Activated naive CD4-positive, alpha-beta T cell treated with anti-CD3 and anti-CD28 coated beads, Interleukin-2, amount 50 U/mL, for 16 hours (primary cell): Measurements from ENCODE around the gene MARCKS.

Experiments
- DNase-seq: peaks from one replicate; pipeline ENCODE4 v3.0.0-alpha.2; 2020

The MARCKS gene, protein sequence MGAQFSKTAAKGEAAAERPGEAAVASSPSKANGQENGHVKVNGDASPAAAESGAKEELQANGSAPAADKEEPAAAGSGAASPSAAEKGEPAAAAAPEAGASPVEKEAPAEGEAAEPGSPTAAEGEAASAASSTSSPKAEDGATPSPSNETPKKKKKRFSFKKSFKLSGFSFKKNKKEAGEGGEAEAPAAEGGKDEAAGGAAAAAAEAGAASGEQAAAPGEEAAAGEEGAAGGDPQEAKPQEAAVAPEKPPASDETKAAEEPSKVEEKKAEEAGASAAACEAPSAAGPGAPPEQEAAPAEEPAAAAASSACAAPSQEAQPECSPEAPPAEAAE

GRCh38 chr6:113856625-113857555, at the start of gene MARCKS:
MARCKS (plus strand) TSS chr6:113857345; CDS start chr6:113857746, 401 bp downstream.
- DNase-seq = peak; percentile 45

- no peak for DNase-seq
Observed at GRCh38 chr6:113809826-113810225, 47.3 kb upstream of the MARCKS start.

DNA sequence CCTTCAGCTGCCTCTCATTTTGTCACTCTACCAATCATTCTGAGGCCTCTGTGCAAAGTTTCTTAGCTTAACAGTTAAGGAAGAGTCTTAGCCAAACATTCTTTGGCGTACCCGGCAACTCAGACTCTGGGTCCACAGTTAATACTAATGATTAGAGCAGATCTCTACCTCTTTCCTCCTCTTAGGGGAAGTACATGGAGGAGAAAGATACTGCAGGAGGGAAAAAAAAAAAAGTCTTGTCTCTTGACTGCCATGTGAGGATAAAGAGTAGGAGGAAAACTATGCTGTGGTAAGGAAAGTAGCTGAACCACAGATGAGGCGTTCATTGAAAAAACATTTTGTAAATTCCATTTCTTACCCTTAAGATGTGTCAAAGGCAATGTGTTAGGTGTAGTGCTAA, 44.0 kb upstream of the MARCKS start:
- no peak for DNase-seq

- no peak for DNase-seq
Observed at GRCh38 chr6:113818578-113818977, 38.6 kb upstream of the MARCKS start.

- DNase-seq = no peak
Observed at GRCh38 chr6:113819169-113819830, 37.8 kb upstream of the MARCKS start.

DNA sequence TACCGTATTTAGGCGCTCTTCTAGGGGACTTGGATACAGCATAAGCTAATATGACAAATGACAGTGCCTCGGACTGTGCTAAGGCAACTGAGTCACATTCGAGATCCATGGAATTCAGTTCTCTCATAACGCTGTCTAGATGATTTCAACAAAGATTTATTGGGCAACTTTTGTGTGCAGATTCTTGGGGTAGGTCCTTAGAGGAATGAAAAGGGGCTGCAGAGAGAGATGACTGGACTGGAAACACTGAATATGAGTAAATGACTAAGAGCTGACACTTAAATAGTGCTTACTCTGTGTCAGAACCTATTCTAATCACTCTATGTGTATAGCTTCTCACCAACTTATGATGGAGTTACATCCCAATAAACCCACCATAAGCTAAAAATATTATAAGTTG, 36.4 kb upstream of the MARCKS start:
- no peak for DNase-seq

DNA sequence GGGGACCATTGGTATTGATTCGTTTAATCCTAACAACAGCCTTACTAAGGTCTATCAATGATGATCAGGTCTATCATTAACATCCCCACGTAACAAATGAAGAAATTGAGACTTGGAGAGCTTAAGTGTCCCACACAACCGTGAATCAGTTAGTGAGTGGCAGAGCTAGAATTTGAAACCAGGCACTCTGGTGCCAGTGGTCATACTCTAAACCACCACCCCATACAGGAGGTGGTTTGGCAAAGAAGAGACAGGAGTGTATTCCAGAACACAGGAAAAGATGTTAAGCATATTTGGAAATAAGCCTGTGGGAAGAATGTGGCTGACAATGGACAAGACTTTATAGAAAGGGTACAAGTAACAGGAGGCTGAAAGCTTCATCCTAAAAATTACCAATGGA, 35.7 kb upstream of the MARCKS start:
- no peak for DNase-seq

DNA sequence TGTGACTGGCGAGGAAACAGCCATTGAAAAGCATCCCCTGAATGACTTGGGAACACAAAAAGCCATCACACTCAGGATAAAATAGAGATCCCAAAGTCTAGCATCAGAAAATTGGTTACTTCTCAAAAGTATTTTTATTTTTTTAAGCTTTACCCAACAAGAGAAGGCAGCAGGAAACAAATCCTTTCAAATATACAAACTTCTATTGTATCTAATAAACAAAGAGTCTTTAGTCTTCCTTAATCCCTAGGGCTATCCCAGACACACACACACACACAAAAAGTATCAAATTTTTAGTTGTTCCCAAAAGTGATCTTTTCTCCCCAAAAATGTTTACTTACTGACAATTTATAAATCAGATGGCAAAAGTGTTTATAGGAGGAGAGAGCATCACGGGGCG, 33.2 kb upstream of the MARCKS start:
- no peak for DNase-seq

DNA sequence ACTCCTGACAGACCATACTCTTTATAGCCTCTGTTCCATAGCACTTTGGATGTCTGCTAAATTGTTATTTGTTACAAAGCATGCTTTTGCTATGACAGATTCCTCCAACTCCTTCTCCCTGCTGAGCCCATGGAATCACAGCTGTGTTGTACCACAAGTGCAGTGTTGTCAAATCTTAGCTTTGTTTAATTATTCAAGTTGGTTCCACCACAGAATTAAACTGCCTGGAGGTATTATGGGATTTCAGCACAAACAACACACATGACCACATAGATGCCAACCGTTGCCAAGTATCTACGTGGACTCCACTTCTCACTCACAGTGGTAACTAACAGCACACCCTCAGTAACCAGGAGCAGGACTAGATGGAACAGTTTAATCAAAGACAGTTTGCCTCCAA, 32.7 kb upstream of the MARCKS start:
- DNase-seq = no peak

DNA sequence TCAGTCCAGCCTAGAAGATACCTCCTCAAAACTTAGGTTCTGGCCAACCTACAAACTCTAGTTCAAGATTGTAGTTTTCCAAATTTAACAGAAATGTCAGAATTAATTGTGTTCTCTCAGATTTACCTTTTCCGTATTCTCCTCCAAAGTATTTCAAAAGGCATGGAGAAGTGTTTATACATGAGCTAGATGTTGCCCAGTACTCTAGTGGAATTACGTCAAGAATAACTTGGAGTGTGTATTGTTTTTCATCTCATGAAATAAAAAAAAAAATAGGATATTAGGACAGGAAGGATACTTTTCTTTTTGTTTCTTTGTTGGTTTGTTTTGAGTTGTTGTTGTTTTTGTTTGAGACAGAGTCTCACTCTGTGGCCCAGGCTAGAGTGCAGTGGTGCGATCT, 32.3 kb upstream of the MARCKS start:
- DNase-seq = no peak

DNA sequence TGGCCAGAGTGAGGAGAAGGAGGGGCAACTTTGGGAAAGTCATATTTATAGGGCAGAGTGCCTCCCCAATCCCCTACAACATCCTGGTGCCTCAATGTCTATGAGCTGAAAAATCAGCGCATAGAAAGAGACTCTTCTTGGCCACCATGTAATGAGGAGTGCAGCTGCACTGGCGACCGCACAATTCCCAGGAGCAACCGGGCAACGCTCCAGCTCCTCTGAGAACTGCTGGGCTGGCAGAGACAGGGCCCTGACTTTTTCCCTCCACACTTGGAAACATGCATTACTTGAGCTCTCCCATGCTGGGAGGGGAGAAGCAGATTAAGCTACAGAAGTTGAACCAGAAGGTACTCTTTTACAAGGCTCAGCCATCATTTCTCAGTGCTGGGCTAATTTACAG, 31.4 kb upstream of the MARCKS start:
- DNase-seq = no peak

DNA sequence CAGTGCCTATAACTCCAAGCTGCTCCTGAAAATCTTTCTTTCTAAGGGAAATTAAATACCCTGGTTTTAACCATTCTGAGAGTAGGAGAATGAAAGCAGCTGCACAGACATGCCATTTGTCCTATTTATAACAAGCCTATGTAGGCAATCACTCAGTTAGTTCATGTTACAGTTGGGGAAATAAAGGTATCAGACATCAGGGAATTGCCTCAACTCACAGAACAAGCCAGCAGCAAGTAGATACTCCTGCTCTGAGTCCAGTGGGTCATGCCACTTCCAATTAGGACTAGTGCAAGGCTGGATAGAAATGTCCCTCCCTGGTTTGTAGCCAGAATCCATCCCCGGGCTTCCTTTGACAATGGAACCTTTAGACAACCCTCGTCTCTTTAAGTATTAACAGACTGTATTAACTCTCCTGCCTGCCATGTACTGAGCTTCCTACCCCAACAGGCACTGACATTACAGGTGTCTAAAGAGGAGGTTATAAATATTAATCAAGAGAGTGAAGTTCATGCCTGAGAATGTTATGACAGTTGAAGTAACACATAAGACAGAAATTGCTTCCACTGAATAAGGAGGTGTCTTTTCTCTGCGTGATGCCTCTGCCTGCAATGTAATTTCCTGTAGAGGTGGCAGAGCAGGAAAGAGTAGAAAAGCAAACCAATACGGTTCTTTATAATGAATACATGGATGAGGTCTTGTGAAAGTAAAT, 28.0 kb upstream of the MARCKS start:
- no peak for DNase-seq

GRCh38 chr6:113829696-113830045, 27.5 kb upstream of the MARCKS start:
- DNase-seq = no peak

GRCh38 chr6:113830140-113830539, 27.0 kb upstream of the MARCKS start:
- no peak for DNase-seq

- DNase-seq = no peak
Observed at GRCh38 chr6:113833537-113833936, 23.6 kb upstream of the MARCKS start.

DNA sequence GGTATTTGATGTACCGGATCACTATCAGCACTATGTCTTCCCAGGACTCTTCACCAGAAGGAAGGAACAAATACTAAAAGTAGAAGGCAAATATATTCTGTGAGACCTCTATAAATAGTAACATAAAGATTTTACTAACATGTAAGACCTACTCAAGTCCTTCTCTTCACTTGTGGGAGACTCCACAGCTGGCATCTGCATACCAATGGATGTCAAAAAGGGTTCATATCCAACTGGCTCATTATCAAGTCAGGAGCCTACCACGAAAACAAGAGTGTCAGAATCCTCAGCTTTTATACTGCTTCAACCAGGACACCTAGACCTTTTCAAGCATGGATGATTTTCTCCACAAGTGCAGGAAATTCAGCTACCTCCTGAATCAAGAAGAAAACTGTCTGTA, 20.0 kb upstream of the MARCKS start:
- DNase-seq = no peak

- DNase-seq = no peak
Observed at GRCh38 chr6:113842165-113842564, 15.0 kb upstream of the MARCKS start.

- DNase-seq = no peak
Observed at GRCh38 chr6:113843500-113844073, 13.6 kb upstream of the MARCKS start.

- DNase-seq = no peak
Observed at GRCh38 chr6:113846577-113846976, 10.6 kb upstream of the MARCKS start.

- DNase-seq = no peak
Observed at GRCh38 chr6:113847447-113847846, 9.7 kb upstream of the MARCKS start.

GRCh38 chr6:113848280-113848679, 8.9 kb upstream of the MARCKS start:
- DNase-seq = no peak

DNA sequence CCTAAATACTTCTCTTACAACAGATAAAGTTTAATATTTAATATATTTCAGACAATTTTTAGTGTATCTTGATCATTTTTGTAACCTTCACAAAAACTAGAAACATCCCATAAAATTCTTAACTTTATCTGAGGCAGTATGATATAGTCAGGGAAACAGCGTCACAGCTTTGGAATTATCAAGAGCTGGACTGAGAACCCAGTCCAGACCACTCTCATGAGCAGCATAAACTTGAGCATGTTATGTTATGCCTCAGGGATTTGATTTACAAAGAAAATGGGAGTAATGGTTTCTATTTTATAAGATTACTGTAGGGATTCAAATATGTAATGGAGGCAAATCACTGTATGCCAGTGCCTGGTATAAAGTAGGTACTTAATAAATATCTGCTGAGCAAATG, 8.3 kb upstream of the MARCKS start:
- no peak for DNase-seq

GRCh38 chr6:113853252-113853651, 3.9 kb upstream of the MARCKS start:
- no peak for DNase-seq
